GM23338 (cell line): ENCODE data around the gene UBE2QL1. TPM values are rescaled to one million over a fixed set of nuclear protein-coding genes. Genes with fewer than 3 reads are reported as not detected.
A peak's percentile ranks its signal among the peaks of the same experiment; 100 is the strongest.

Experiments used
- ATAC-seq: fragments of 200-7000 bp; cut with Tn5 transposase; 3 replicates; pipeline ENCODE4 v1.9.1; 2020
- DNase-seq: peaks from one replicate; pipeline ENCODE4 v3.0.0-alpha.2; 2015; ENCODE audit warnings: low spot score
- H2AFZ ChIP-seq: fragments of 200-600 bp; sonication (generic); 2 replicates; pipeline ENCODE4 v1.8.0; 2016; ENCODE audit warnings: antibody characterized with exemption, mild to moderate bottlenecking, moderate library complexity
- H3F3A ChIP-seq: fragments of 200-600 bp; sonication (generic); replicated peaks from 2 replicates; pipeline ENCODE4 v1.8.0; 2017; ENCODE audit warnings: antibody characterized with exemption, mixed run types, low read depth
- H3K27ac ChIP-seq: fragments of 200-600 bp; sonication (generic); 2 replicates; pipeline ENCODE4 v1.6.1; 2016; ENCODE audit warnings: low read depth
- H3K27me3 ChIP-seq: fragments of 200-600 bp; sonication (generic); 2 replicates; pipeline ENCODE4 v1.8.0; 2016; ENCODE audit warnings: mild to moderate bottlenecking, mixed run types, moderate library complexity; ENCODE audit not compliant: insufficient read depth
- H3K36me3 ChIP-seq: fragments of 200-600 bp; sonication (generic); 2 replicates; pipeline ENCODE4 v1.8.0; 2016; ENCODE audit warnings: mild to moderate bottlenecking; ENCODE audit not compliant: insufficient read depth
- H3K4me1 ChIP-seq: fragments of 200-600 bp; sonication (generic); 2 replicates; pipeline ENCODE4 v1.8.0; 2016; ENCODE audit warnings: mild to moderate bottlenecking, moderate library complexity; ENCODE audit not compliant: insufficient read depth
- H3K4me2 ChIP-seq: fragments of 200-600 bp; sonication (generic); 2 replicates; pipeline ENCODE4 v1.7.1; 2017; ENCODE audit warnings: mixed run types
- H3K4me3 ChIP-seq: fragments of 200-600 bp; sonication (generic); 2 replicates; pipeline ENCODE4 v1.6.1; 2016; ENCODE audit warnings: mixed run types
- H3K79me2 ChIP-seq: fragments of 200-600 bp; sonication (generic); replicated peaks from 2 replicates; pipeline ENCODE4 v1.8.0; 2017; ENCODE audit warnings: mild to moderate bottlenecking; ENCODE audit not compliant: insufficient read depth
- H3K9me2 ChIP-seq: fragments of 200-600 bp; sonication (generic); 2 replicates; pipeline ENCODE4 v1.8.0; 2017; ENCODE audit not compliant: insufficient read depth
- H4K20me1 ChIP-seq: fragments of 200-600 bp; sonication (generic); replicated peaks from 2 replicates; pipeline ENCODE4 v1.8.0; 2017; ENCODE audit warnings: mild to moderate bottlenecking; ENCODE audit not compliant: insufficient read depth
- H3K27ac Mint-ChIP-seq: 2 replicates; pipeline ENCODE4 v1.8.0; 2020; ENCODE audit warnings: inconsistent platforms, mild to moderate bottlenecking, moderate library complexity, mixed read lengths
- H3K27me3 Mint-ChIP-seq: 3 replicates; pipeline ENCODE4 v1.8.0; 2022; ENCODE audit warnings: low read depth, mild to moderate bottlenecking, moderate library complexity, mixed read lengths, inconsistent platforms; ENCODE audit not compliant: insufficient read depth, poor library complexity
- H3K36me3 Mint-ChIP-seq: 3 replicates; pipeline ENCODE4 v1.8.0; 2021; ENCODE audit warnings: low read depth, mild to moderate bottlenecking, inconsistent platforms, moderate library complexity, mixed read lengths
- H3K4me1 Mint-ChIP-seq: 3 replicates; pipeline ENCODE4 v1.8.0; 2020; ENCODE audit warnings: mild to moderate bottlenecking, inconsistent platforms, mixed read lengths
- H3K4me3 Mint-ChIP-seq: 3 replicates; pipeline ENCODE4 v1.8.0; 2021; ENCODE audit warnings: moderate library complexity, mild to moderate bottlenecking, inconsistent platforms, mixed read lengths
- H3K9me3 Mint-ChIP-seq: 3 replicates; pipeline ENCODE4 v1.8.0; 2020; ENCODE audit warnings: moderate library complexity, mild to moderate bottlenecking, inconsistent platforms, mixed read lengths
- CTCF ChIP-seq, 2 experiments: fragments of 200-600 bp in 1 of 2; sonication (generic) in 1 of 2; conservative IDR thresholded peaks; 2 replicates each; pipeline versions ENCODE4 v1.5.1 to v1.6.1; 2016 to 2017; ENCODE audit warnings: antibody characterized with exemption in 2 of 2, low read depth in 2 of 2, mild to moderate bottlenecking in 2 of 2, moderate library complexity in 1 of 2
- EZH2 ChIP-seq: fragments of 200-600 bp; sonication (generic); IDR thresholded peaks from one replicate; pipeline ENCODE4 v1.8.0; 2017; ENCODE audit warnings: antibody characterized with exemption, mild to moderate bottlenecking, low read depth; ENCODE audit not compliant: unreplicated experiment
- EZH2phosphoT487 ChIP-seq: fragments of 200-600 bp; sonication (generic); IDR thresholded peaks from one replicate; pipeline ENCODE4 v1.8.1; 2018; ENCODE audit warnings: antibody characterized with exemption; ENCODE audit not compliant: unreplicated experiment
- JUNB ChIP-seq: IDR thresholded peaks from one replicate; pipeline ENCODE4 v1.6.1; 2016; ENCODE audit warnings: antibody characterized with exemption; ENCODE audit not compliant: unreplicated experiment
- POLR2AphosphoS5 ChIP-seq: IDR thresholded peaks from 2 replicates; pipeline ENCODE4 v1.6.1; 2016; ENCODE audit warnings: antibody characterized with exemption, low read depth
- ZNF462 ChIP-seq: fragments of 250-450 bp; sonication (Bioruptor Pico); IDR thresholded peaks from 2 replicates; pipeline ENCODE4 v1.5.0; 2020; ENCODE audit warnings: mild to moderate bottlenecking, moderate library complexity
- long read RNA-seq: library from polyadenylated mRNA; unstranded; transcript quantifications from one replicate; pipeline ENCODE4 v2.0.0, GENCODE V29; 2020; ENCODE audit not compliant: unreplicated experiment
- polyA plus RNA-seq: library from polyadenylated mRNA; unstranded; fragments of >200 nt; fragmentation: Nextera tagmentation; extraction: Ambion mirVana; gene quantifications from 2 replicates; pipeline ENCODE4 v1.2.1, GENCODE V29; 2016
- total RNA-seq: library from RNA; depleted of rRNA; stranded (reverse); fragments of >200 nt; shearing (Covaris generic); gene quantifications from 2 replicates; pipeline ENCODE4 v1.2.3, GENCODE V29; 2014; rRNA removed

Gene UBE2QL1
- 0.82 and 0.83 TPM in 2 replicates for total RNA-seq
- polyA plus RNA-seq, result 0.40 and 0.43 TPM in 2 replicates
- long read RNA-seq, full-length matches to known transcripts, result 1 of 1 reads
- long read RNA-seq, partial matches to known transcripts, result 0 of 1 reads
- long read RNA-seq, other reads (novel, unspliced or antisense), result 0 of 1 reads

GRCh38 chr5:6448622-6449464, at the start of gene UBE2QL1:
TSS of gene UBE2QL1 (plus strand) at chr5:6448859. CDS start at chr5:6448894, 35 bp downstream.
- Histone ChIP-seq H3K9me2 (no peaks in the 10 kb centered on the region), H4K20me1 (peaks cover 5% of the 10 kb centered on the region; the same call in 1 of the 2 replicates), H3K36me3 (no peaks in the 10 kb centered on the region), H3F3A (0 out of 2 replicates have a peak, but pooled peaks cover 3% of the 10 kb centered on the region), H3K4me1 (peaks cover 18% of the 10 kb centered on the region), H3K4me2 (peak within 1 kb of the TSS; percentile 93), H2AFZ (peak within 1 kb of the TSS; percentile 92), H3K79me2 (no peaks in the 10 kb centered on the region), H3K27ac (no peak within 1 kb of the TSS), H3K27me3 (peaks cover 58% of the 10 kb centered on the region), H3K4me3 (peak within 1 kb of the TSS; percentile 77)
- H3K27ac Mint-ChIP-seq, result no peak within 1 kb of the TSS
- DNase-seq, result peak; percentile 50
- peak within 1 kb of the TSS; percentile 83 for H3K4me3 Mint-ChIP-seq
- no peaks in the 10 kb centered on the region for H3K36me3 Mint-ChIP-seq
- peak; percentile 74 for ATAC-seq
- 0 out of 4 replicates have a peak, but pooled peaks of 1 of the 2 experiments have one; percentile 5 for TF ChIP-seq CTCF (conservative IDR thresholded peaks at IDR 0.05; ENCODE audit: low read depth in 2 of 2)
- peak; percentile 85 for TF ChIP-seq EZH2
- peak; percentile 83 for TF ChIP-seq EZH2phosphoT487
- TF ChIP-seq POLR2AphosphoS5, result no peak
- TF ChIP-seq ZNF462, result no peak
- TF ChIP-seq JUNB, result no peak
- peaks cover 37% of the 10 kb centered on the region for H3K27me3 Mint-ChIP-seq
- H3K9me3 Mint-ChIP-seq, result no peaks in the 10 kb centered on the region; the same call in 2 of the 3 replicates
- H3K4me1 Mint-ChIP-seq, result peaks cover 22% of the 10 kb centered on the region; the same call in 2 of the 3 replicates
